ENCODE results near the gene GABBR2. TPM values are rescaled to one million over a fixed set of nuclear protein-coding genes. Genes with fewer than 3 reads are reported as not detected.

The GABBR2 gene
- total RNA-seq, result not detected
- long read RNA-seq, result 0 reads

GRCh38 chr9:98708933-98709911, at the start of gene GABBR2:
TSS of gene GABBR2 (minus strand) at chr9:98708935. CDS start at chr9:98708737, 198 bp downstream.
- DNase-seq (no peak), ATAC-seq (no peak)
- intact Hi-C loops (cut with DNase I, micrococcal nuclease), result no loop called here

DNA sequence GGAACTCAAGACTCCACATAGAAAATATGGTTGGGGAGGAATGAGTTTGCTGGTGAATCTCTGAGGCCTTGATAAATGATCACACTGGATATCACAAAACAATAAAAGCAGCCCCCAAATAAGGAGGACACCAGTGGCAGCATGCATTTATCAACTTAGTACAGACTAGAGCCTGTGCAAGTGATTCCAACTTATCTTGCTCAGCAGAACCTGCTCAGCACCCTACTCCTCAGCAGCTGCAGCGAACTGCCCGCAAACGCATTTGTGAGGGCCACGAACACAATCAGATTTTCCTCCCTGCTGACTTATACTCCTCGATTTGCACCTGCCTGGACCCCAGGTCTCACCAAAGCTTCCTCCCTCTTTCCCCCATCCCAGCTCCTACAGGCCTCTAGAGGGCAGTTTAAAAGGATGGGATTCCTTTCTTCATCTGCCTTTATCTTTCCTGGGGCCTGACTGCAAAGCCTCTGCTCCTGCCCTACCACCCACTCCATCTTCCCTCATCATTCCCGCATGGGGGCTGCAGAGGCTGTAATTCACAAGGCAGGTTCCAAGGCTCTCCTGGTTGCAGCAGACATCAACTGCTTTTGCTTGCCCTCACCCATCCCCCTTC, 46.4 kb upstream of the GABBR2 start:
- intact Hi-C loops (cut with DNase I, micrococcal nuclease), result no loop called here
- ATAC-seq (no peak), DNase-seq (no peak)

GRCh38 chr9:98751210-98751609, 42.5 kb upstream of the GABBR2 start:
- intact Hi-C loops (cut with DNase I, micrococcal nuclease), result no loop called here
- ATAC-seq (no peak), DNase-seq (no peak)

- intact Hi-C loops (cut with DNase I, micrococcal nuclease), result no loop called here
- DNase-seq, result no peak
- no peak for ATAC-seq
Measured at GRCh38 chr9:98750364-98751060, 41.8 kb upstream of the GABBR2 start.

GRCh38 chr9:98747476-98747875, 38.7 kb upstream of the GABBR2 start:
- DNase-seq, result no peak
- ATAC-seq, result no peak
- intact Hi-C loops (cut with DNase I, micrococcal nuclease), result no loop called here

- no peak for DNase-seq
- intact Hi-C loops (cut with DNase I, micrococcal nuclease), result no loop called here
- no peak for ATAC-seq
Measured at GRCh38 chr9:98745470-98745869, 36.7 kb upstream of the GABBR2 start.

- DNase-seq (no peak), ATAC-seq (no peak)
- intact Hi-C loops (cut with DNase I, micrococcal nuclease), result no loop called here
Measured at GRCh38 chr9:98743818-98744611, 35.3 kb upstream of the GABBR2 start.

GRCh38 chr9:98743329-98743728, 34.6 kb upstream of the GABBR2 start:
- DNase-seq (no peak), ATAC-seq (no peak)
- intact Hi-C loops (cut with DNase I, micrococcal nuclease), result no loop called here

DNA sequence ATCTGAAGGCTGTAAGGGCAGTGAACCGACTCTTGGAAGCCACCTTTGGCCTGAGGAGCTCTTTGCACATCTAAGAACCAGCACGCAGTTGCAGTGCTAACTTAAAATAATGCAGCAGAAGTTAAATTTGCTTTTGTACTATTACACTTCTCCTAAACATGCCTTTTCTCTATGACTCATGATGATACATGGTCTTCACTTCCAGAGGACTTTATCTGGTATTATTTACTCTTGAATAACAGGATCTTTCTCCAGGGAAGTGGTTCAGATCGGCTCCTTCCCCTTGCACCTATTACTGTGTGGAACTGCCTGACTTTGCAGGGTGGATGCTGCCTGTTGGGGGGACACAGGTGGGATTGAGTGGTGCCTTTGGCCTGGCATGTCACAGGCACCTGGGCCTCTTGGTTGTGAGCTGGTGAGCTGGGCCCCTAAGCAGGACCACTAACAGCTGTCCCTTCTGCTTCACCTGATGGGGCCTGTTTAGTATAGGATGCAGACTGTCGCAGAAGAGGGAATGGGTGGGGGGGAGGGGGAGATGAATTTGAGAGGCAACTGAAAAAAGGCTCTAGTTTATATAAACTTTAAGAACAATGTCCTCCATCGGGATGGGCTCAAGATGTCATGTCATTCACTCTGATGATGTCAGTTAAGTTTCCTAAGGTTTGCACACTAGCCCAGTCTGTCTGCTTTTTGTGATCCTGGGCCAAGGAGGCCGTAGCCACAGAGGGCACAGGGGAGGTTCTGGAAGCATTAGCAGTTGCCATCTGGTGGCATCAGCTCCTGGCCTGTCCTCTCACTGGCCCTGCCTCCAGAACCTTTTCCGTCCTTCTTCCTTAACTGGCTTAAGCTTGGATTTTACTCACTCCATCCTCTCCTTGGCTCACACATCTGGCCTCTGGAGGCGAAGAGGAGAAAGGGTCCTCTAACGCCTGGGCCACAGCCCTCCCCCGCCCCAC, 33.9 kb upstream of the GABBR2 start:
- no peak for DNase-seq
- intact Hi-C loops (cut with DNase I, micrococcal nuclease), result no loop called here
- no peak for ATAC-seq

GRCh38 chr9:98740226-98740881, 31.6 kb upstream of the GABBR2 start:
- DNase-seq (no peak), ATAC-seq (no peak)
- intact Hi-C loops (cut with DNase I, micrococcal nuclease), result no loop called here

DNA sequence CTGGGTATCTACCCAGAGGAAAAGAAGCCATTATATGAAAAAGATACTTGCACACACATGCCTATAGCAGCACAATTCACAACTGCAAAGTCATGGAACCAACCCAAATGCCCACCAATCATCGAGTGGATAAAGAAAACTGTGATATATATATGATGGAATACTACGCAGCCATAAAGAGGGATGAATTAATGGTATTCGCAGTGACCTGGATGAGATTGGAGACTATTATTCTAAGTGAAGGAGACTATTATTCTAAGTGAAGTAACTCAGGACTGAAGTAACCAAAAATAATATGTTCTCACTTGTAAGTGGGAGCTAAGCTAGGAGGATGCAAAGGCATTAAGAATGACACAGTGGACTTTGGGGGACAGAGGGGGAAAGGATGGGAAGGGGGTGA, 30.0 kb upstream of the GABBR2 start:
- ATAC-seq (no peak), DNase-seq (no peak)
- intact Hi-C loops (cut with DNase I, micrococcal nuclease), result no loop called here

DNA sequence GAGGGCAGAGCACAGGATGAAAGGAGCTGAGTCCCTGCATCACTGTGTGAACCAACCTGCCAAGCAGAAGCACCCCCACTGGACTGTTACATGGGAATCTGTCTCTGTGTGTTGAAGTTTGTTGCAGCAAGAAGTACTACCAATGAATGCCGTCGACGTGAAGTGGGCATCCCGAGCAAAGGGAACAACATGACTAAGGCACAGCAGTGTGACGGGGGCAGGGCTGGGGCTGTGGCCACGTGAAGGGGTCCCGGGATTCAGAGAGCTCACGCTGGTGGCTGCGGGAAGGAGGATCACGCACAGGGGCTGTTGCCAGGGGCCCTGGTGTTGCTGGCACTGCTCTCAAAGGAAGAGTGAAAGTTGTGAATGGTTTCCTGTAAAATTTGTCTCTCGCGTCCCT, 27.5 kb upstream of the GABBR2 start:
- intact Hi-C loops (cut with DNase I, micrococcal nuclease), result no loop called here
- DNase-seq (no peak), ATAC-seq (no peak)

- ATAC-seq (no peak), DNase-seq (no peak)
Measured at GRCh38 chr9:98732801-98733200, 24.1 kb upstream of the GABBR2 start.

DNA sequence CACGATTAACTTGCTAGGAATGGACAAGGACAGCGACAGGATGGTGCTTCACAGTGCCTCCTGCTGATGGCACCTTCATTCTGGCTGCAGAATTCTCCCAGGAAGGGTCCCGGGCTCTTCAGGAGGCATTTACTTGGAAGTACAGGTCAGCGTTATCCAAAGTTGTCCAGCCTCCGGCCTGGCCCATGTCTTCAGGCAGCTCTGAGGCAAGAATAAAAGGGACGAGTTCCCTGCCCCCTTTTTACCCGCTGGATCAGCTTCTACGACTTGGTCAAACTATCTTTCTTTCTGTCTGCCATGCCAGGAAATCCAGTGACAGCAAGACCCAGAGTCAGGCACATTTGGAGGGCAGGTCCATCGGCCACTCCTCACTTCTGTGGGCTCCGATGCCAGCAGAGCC, 23.4 kb upstream of the GABBR2 start:
- DNase-seq (no peak), ATAC-seq (no peak)
- intact Hi-C loops (cut with DNase I, micrococcal nuclease), result no loop called here

More at GRCh38 chr9:98732801-98733200, 24.1 kb upstream of the GABBR2 start:
- intact Hi-C loops (cut with DNase I, micrococcal nuclease), result no loop called here

DNA sequence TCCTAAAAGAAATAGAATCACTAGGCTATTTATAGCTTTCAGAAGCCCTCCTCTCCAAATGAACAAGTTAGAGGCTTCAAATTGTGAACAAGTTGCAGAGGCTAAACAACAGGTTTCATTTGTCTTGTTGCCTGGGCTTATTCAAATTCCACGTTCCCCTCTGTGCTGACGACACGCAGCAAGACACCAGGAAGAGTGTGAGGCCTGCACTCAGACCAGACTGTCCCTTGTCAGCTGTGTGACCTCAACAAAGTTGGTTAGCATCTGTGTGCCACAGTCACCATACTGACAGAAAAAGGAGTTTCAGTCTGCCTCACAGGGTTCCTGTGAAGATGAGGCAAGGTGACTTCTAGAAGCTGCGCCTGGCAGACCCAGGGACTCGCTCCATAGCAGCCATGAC, 22.1 kb upstream of the GABBR2 start:
- ATAC-seq, result no peak
- DNase-seq, result no peak
- intact Hi-C loops (cut with DNase I, micrococcal nuclease), result no loop called here

DNA sequence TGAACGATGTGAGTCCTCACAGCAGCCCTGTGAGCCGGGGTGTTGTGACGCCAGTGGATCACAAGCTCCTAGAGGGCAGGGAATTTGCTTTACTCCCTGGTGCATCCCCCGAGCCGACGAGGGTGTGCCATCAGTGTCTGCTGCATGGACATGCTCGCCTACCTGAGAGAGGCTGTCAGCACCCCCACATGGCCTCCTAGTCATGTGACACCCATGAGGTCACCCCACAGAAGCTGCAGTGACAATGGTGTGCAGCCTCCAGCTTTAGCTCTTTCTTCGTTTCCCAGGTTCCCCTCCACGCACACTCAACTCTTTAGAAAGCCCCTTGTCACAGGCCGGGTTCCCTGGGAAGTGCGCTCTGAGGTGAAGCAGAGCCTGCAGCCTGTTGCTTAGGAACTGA, 19.8 kb upstream of the GABBR2 start:
- DNase-seq (no peak), ATAC-seq (no peak)
- intact Hi-C loops (cut with DNase I, micrococcal nuclease), result no loop called here

DNA sequence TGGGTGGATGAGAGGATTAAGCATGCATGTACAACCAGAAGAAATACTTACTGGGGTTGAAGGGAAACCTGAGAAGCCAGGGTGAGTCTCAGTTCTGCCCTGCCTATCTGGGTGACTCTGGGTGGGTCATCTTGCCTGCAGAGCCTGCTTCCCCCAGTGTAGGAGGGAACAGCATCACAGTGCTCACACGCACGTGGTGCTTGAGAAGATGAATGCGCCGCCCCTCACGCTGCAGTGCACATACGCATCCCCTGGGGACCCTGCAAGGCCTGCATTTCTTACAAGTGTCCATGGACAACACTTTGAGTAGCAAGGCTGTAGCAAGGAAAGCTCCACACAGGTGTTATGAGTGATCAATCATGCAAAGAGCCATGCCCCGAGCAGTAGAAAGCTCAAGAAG, 18.7 kb upstream of the GABBR2 start:
- intact Hi-C loops (cut with DNase I, micrococcal nuclease), result no loop called here
- no peak for ATAC-seq
- DNase-seq, result no peak

Measured in left colon (tissue), 2 donors.